Rectal smooth muscle tissue (tissue), 1 donor: Measurements from ENCODE around the gene MARK1.
"Not testable (repeated sequence)": the region's sequence is repeated elsewhere in the genome, so short reads cannot be mapped to it uniquely, and the experiment has no call there.

Experiments used
- H3K27ac ChIP-seq: one replicate; pipeline ENCODE4 v1.7.0; 2013; ENCODE audit warnings: low read depth, low read length, inconsistent platforms
- H3K27me3 ChIP-seq: one replicate; pipeline ENCODE4 v1.7.0; 2013; ENCODE audit warnings: low read length; ENCODE audit not compliant: control insufficient read depth, insufficient read depth
- H3K36me3 ChIP-seq: one replicate; pipeline ENCODE4 v1.7.0; 2013; ENCODE audit warnings: low read length; ENCODE audit not compliant: control insufficient read depth, insufficient read depth
- H3K4me1 ChIP-seq: one replicate; pipeline ENCODE4 v1.7.0; 2013; ENCODE audit warnings: low read length; ENCODE audit not compliant: control insufficient read depth, insufficient read depth
- H3K4me3 ChIP-seq: one replicate; pipeline ENCODE4 v1.7.0; 2013; ENCODE audit warnings: low read length
- H3K9ac ChIP-seq: one replicate; pipeline ENCODE4 v1.7.0; 2013; ENCODE audit warnings: low read length

MARK1 gene

GRCh38 chr1:220579317-220579716 lies 51.4 kb downstream of the MARK1 start:
- no peaks in the 10 kb centered on the region for H3K27me3 ChIP-seq
- H3K27ac ChIP-seq = no peak overlapping the region
- H3K4me3 ChIP-seq = no peak overlapping the region
- H3K4me1 ChIP-seq = no peaks in the 10 kb centered on the region
- H3K36me3 ChIP-seq = no peaks in the 10 kb centered on the region
- no peak overlapping the region for H3K9ac ChIP-seq

- Histone ChIP-seq H3K4me1 (no peaks in the 10 kb centered on the region), H3K36me3 (no peaks in the 10 kb centered on the region), H3K27ac (no peak overlapping the region), H3K4me3 (no peak overlapping the region), H3K27me3 (no peaks in the 10 kb centered on the region), H3K9ac (no peak overlapping the region)
These were observed 64.8 kb downstream of the MARK1 start for GRCh38 chr1:220592714-220593113.

- no peak overlapping the region for H3K4me3 ChIP-seq
- H3K9ac ChIP-seq = no peak overlapping the region
- no peaks in the 10 kb centered on the region for H3K4me1 ChIP-seq
- H3K27ac ChIP-seq = no peak overlapping the region
- no peaks in the 10 kb centered on the region for H3K36me3 ChIP-seq
- H3K27me3 ChIP-seq = no peaks in the 10 kb centered on the region
These were observed 66.4 kb downstream of the MARK1 start for GRCh38 chr1:220594356-220594755.

GRCh38 chr1:220595179-220595578 lies 67.2 kb downstream of the MARK1 start:
- no peak overlapping the region for H3K4me3 ChIP-seq

GRCh38 chr1:220604926-220605325 lies 77.0 kb downstream of the MARK1 start:
- Histone ChIP-seq H3K4me3 (no peak overlapping the region), H3K4me1 (no peaks in the 10 kb centered on the region), H3K27ac (no peak overlapping the region), H3K27me3 (no peaks in the 10 kb centered on the region), H3K9ac (no peak overlapping the region), H3K36me3 (no peaks in the 10 kb centered on the region)

More at GRCh38 chr1:220595179-220595578, 67.2 kb downstream of the MARK1 start:
- Histone ChIP-seq H3K9ac (no peak overlapping the region), H3K27me3 (no peaks in the 10 kb centered on the region), H3K27ac (no peak overlapping the region), H3K36me3 (no peaks in the 10 kb centered on the region), H3K4me1 (no peaks in the 10 kb centered on the region)

- not testable (repeated sequence) for H3K4me1 ChIP-seq, H3K27me3 ChIP-seq, H3K9ac ChIP-seq, H3K4me3 ChIP-seq, H3K27ac ChIP-seq, H3K36me3 ChIP-seq
These were observed 77.7 kb downstream of the MARK1 start for GRCh38 chr1:220605651-220606050.

- H3K9ac ChIP-seq, H3K27me3 ChIP-seq, H3K4me1 ChIP-seq, H3K36me3 ChIP-seq, H3K27ac ChIP-seq, H3K4me3 ChIP-seq: not testable (repeated sequence)
These were observed 83.2 kb downstream of the MARK1 start for GRCh38 chr1:220611100-220611499.

GRCh38 chr1:220616836-220617235 lies 88.9 kb downstream of the MARK1 start:
- H3K9ac ChIP-seq = no peak overlapping the region

GRCh38 chr1:220628431-220628830 lies 100.5 kb downstream of the MARK1 start:
- Histone ChIP-seq H3K36me3 (no peaks in the 10 kb centered on the region), H3K4me1 (no peaks in the 10 kb centered on the region), H3K4me3 (no peak overlapping the region), H3K9ac (no peak overlapping the region), H3K27ac (no peak overlapping the region), H3K27me3 (no peaks in the 10 kb centered on the region)

More at GRCh38 chr1:220616836-220617235, 88.9 kb downstream of the MARK1 start:
- Histone ChIP-seq H3K4me1 (no peaks in the 10 kb centered on the region), H3K27ac (no peak overlapping the region), H3K4me3 (no peak overlapping the region), H3K36me3 (no peaks in the 10 kb centered on the region), H3K27me3 (no peaks in the 10 kb centered on the region)

GRCh38 chr1:220631238-220631815 lies 103.4 kb downstream of the MARK1 start:
- H3K4me1 ChIP-seq = no peaks in the 10 kb centered on the region

GRCh38 chr1:220637759-220638158 lies 109.8 kb downstream of the MARK1 start:
- Histone ChIP-seq H3K4me1 (no peaks in the 10 kb centered on the region), H3K9ac (no peak overlapping the region)

More at GRCh38 chr1:220631238-220631815, 103.4 kb downstream of the MARK1 start:
- Histone ChIP-seq H3K27me3 (no peaks in the 10 kb centered on the region), H3K4me3 (no peak overlapping the region), H3K9ac (no peak overlapping the region), H3K36me3 (peaks cover 2% of the 10 kb centered on the region), H3K27ac (no peak overlapping the region)

GRCh38 chr1:220642285-220642684 lies 114.3 kb downstream of the MARK1 start:
- no peak overlapping the region for H3K27ac ChIP-seq
- no peaks in the 10 kb centered on the region for H3K27me3 ChIP-seq
- H3K9ac ChIP-seq = no peak overlapping the region
- H3K4me3 ChIP-seq = no peak overlapping the region
- no peaks in the 10 kb centered on the region for H3K4me1 ChIP-seq
- no peaks in the 10 kb centered on the region for H3K36me3 ChIP-seq

More at GRCh38 chr1:220637759-220638158, 109.8 kb downstream of the MARK1 start:
- H3K27ac ChIP-seq = no peak overlapping the region
- H3K27me3 ChIP-seq = no peaks in the 10 kb centered on the region
- no peak overlapping the region for H3K4me3 ChIP-seq
- H3K36me3 ChIP-seq = peaks cover 2% of the 10 kb centered on the region

- Histone ChIP-seq H3K4me1 (no peaks in the 10 kb centered on the region), H3K27me3 (no peaks in the 10 kb centered on the region), H3K9ac (no peak overlapping the region), H3K27ac (no peak overlapping the region), H3K4me3 (no peak overlapping the region), H3K36me3 (peaks cover 5% of the 10 kb centered on the region)
These were observed 125.1 kb downstream of the MARK1 start for GRCh38 chr1:220652995-220653394.
